DOHH2 (cell line): ENCODE data around the gene ARSD.

Source experiments
- EZH2phosphoT487 ChIP-seq: fragments of 200-600 bp; sonication (generic); IDR thresholded peaks from 2 replicates; pipeline ENCODE4 v1.6.1; 2017; ENCODE audit warnings: borderline replicate concordance, mild to moderate bottlenecking, antibody characterized with exemption, low read length, moderate library complexity, mixed read lengths
- TF ChIP-seq, protein P1 (sequence below): fragments of 200-600 bp; sonication (generic); IDR thresholded peaks from one replicate; pipeline ENCODE4 v1.5.1; 2014; ENCODE audit warnings: antibody characterized with exemption, mild to moderate bottlenecking, low read depth, low read length; ENCODE audit not compliant: poor library complexity, severe bottlenecking

DNA sequence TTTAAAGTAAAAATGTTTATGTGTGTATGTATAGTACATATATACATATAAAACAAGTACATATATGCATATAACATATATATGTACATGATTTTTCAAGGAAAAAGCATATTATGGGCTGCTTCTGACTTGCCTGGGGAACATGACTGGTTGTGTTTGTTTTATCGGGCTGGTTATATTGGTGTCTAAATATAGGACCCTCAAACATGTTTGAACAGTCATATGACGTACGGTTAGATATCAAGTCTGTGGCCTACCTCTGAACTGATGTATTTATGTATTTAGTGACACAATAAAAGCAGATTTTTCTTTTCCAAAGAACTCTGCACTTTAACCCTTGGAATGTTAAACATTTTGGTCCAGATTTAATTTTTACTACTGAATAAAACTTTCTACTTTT lies 37.9 kb upstream of the ARSD start:
- TF ChIP-seq, protein P1, sequence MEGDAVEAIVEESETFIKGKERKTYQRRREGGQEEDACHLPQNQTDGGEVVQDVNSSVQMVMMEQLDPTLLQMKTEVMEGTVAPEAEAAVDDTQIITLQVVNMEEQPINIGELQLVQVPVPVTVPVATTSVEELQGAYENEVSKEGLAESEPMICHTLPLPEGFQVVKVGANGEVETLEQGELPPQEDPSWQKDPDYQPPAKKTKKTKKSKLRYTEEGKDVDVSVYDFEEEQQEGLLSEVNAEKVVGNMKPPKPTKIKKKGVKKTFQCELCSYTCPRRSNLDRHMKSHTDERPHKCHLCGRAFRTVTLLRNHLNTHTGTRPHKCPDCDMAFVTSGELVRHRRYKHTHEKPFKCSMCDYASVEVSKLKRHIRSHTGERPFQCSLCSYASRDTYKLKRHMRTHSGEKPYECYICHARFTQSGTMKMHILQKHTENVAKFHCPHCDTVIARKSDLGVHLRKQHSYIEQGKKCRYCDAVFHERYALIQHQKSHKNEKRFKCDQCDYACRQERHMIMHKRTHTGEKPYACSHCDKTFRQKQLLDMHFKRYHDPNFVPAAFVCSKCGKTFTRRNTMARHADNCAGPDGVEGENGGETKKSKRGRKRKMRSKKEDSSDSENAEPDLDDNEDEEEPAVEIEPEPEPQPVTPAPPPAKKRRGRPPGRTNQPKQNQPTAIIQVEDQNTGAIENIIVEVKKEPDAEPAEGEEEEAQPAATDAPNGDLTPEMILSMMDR: no peak
- TF ChIP-seq EZH2phosphoT487: no peak
